NCI-H345 (cell line): Measurements from ENCODE around the gene NGLY1.

Source experiments
- DNase-seq: peaks from one replicate; lab custom pipeline; 2025; lab: John Stamatoyannopoulos, UW

The NGLY1 gene

GRCh38 chr3:25782938-25783660, at the start of gene NGLY1:
Gene NGLY1, minus strand, starts transcription at chr3:25783443. Its CDS starts 53 bp downstream, at chr3:25783390.
- peak; percentile 78 for DNase-seq

- peak; percentile 13 for DNase-seq
These were observed 48.3 kb upstream of the NGLY1 start for GRCh38 chr3:25831578-25831977.

GRCh38 chr3:25830373-25831280, 47.4 kb upstream of the NGLY1 start:
- peak; percentile 44 for DNase-seq

- no peak for DNase-seq
These were observed 43.3 kb upstream of the NGLY1 start for GRCh38 chr3:25826510-25826909.

GRCh38 chr3:25823314-25823713, 40.1 kb upstream of the NGLY1 start:
- no peak for DNase-seq

- no peak for DNase-seq
These were observed 38.7 kb upstream of the NGLY1 start for GRCh38 chr3:25821746-25822573.

GRCh38 chr3:25820816-25821486, 37.7 kb upstream of the NGLY1 start:
- DNase-seq, result no peak

- peak; percentile 20 for DNase-seq
These were observed 37.1 kb upstream of the NGLY1 start for GRCh38 chr3:25820366-25820765.

- DNase-seq, result no peak
These were observed 35.1 kb upstream of the NGLY1 start for GRCh38 chr3:25818335-25818734.

- no peak for DNase-seq
These were observed 34.4 kb upstream of the NGLY1 start for GRCh38 chr3:25817638-25818037.

GRCh38 chr3:25817107-25817506, 33.9 kb upstream of the NGLY1 start:
- DNase-seq, result no peak

- DNase-seq, result no peak
These were observed 29.4 kb upstream of the NGLY1 start for GRCh38 chr3:25812644-25813043.

GRCh38 chr3:25804676-25805075, 21.4 kb upstream of the NGLY1 start:
- no peak for DNase-seq

- DNase-seq, result no peak
These were observed 20.6 kb upstream of the NGLY1 start for GRCh38 chr3:25803833-25804232.

GRCh38 chr3:25801786-25802185, 18.5 kb upstream of the NGLY1 start:
- DNase-seq, result no peak

- DNase-seq, result peak; percentile 88
These were observed 6.6 kb upstream of the NGLY1 start, which contains the start of gene OXSM for GRCh38 chr3:25789596-25790556. Gene OXSM, plus strand, starts transcription at chr3:25790090. Its CDS starts 931 bp downstream, at chr3:25791021.

GRCh38 chr3:25789209-25789595, 6.0 kb upstream of the NGLY1 start:
- DNase-seq, result no peak

GRCh38 chr3:25787689-25788088, 4.4 kb upstream of the NGLY1 start:
- DNase-seq, result no peak

GRCh38 chr3:25785826-25786225, 2.6 kb upstream of the NGLY1 start:
- DNase-seq, result no peak

- DNase-seq, result no peak
These were observed 1.7 kb upstream of the NGLY1 start for GRCh38 chr3:25784971-25785370.
